Measurements from ENCODE around the gene CDH9. TPM values are rescaled to one million over a fixed set of nuclear protein-coding genes. Genes with fewer than 3 reads are reported as not detected.
"Not testable (repeated sequence)": the region's sequence is repeated elsewhere in the genome, so short reads cannot be mapped to it uniquely, and the experiment has no call there.

The CDH9 gene
- total RNA-seq, 1 donor from 2014 or later = not detected

- DNase-seq (ENCODE audit: low spot score) = no peak
Observed at GRCh38 chr5:26948921-26949320, 89.5 kb downstream of the CDH9 start.

GRCh38 chr5:26945901-26946300, 92.5 kb downstream of the CDH9 start:
- DNase-seq (ENCODE audit: low spot score) = no peak

DNA sequence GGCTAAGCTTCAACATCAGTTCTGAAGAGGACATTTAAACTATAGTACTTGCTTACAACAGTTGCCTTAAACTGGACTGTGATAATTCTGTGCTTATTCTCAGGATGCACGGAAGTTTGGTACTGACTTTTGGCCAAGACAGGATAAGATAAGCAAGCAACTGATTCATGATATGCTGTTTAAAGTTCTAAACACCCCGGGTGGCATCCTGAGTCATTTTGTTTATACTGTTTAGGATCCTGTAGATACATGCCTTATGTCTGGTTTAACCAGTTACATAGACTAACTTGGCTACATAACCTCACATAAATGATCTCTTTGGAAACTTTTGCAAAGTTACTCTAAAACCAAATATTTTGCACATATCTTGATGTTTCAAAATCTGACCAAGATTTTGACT, 95.9 kb downstream of the CDH9 start:
- DNase-seq (ENCODE audit: low spot score) = no peak

GRCh38 chr5:26940994-26941393, 97.4 kb downstream of the CDH9 start:
- no peak for DNase-seq (ENCODE audit: low spot score)

DNA sequence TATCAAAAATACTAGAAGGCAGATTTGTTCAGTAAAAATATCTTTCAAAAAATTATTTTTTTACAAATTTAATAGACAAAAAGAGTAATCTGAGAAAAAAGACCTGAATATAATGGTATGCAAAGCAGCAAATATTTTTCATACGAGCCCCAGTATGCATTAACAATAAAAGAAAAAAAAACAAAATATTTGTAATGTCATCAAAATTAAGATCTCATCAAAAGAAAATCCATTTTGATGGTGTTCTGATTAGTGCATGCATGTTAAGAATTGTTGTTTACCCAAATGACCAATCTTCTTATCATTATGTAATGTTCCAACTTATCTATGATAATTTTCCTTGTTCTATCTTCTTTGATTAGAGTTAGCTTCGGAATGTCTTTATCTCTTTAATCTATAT, 106.1 kb downstream of the CDH9 start:
- DNase-seq (ENCODE audit: low spot score) = no peak

GRCh38 chr5:26921439-26921838, 116.9 kb downstream of the CDH9 start:
- no peak for DNase-seq (ENCODE audit: low spot score)

- no peak for DNase-seq (ENCODE audit: low spot score)
Observed at GRCh38 chr5:26903469-26903868, 134.9 kb downstream of the CDH9 start.

- no peak for DNase-seq (ENCODE audit: low spot score)
Observed at GRCh38 chr5:26894719-26895263, 143.6 kb downstream of the CDH9 start.

- DNase-seq (ENCODE audit: low spot score) = no peak
Observed at GRCh38 chr5:26893078-26893477, 145.3 kb downstream of the CDH9 start.

- no peak for DNase-seq (ENCODE audit: low spot score)
Observed at GRCh38 chr5:26889815-26890214, 148.6 kb downstream of the CDH9 start.

GRCh38 chr5:26884481-26884880, 153.9 kb downstream of the CDH9 start:
- DNase-seq (ENCODE audit: low spot score) = no peak

GRCh38 chr5:26883375-26883774, 155.0 kb downstream of the CDH9 start:
- no peak for DNase-seq (ENCODE audit: low spot score)

DNA sequence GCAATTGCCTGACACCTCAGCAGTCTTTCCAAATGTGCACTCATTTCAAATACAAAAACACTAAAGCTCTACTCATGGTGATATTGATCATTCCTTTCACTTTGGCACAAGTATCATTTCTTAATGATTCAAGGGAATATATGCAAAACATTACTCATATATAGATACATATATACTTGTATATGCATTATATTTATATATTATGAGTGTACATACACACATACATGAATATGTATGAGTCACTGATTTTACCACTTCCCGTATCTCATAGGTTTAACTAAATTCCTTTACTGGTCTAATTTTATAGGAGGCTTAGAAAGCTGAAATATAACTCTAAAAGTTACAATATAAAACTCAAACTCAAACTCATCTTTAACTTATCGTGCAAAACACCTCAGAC, 156.5 kb downstream of the CDH9 start:
- no peak for DNase-seq (ENCODE audit: low spot score)

DNA sequence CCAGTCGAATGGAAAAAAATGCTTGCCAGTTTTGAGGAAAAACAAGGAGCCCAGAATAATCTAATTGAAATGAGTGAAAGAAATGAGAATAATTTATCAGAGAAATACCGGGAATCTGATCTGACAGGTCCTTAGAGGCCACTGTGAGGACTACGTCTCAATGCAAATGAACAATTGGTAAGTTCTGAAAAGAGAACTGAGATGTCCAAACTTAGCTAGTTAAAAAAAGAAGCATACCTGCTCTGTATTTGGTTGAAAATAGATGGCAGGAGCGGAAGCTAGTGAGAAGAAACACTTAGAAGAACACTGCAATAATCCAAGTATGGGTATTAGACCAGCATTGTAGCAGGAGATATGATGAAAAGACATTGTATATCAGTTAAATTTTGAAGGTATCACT, 161.2 kb downstream of the CDH9 start:
- DNase-seq (ENCODE audit: low spot score) = no peak

DNA sequence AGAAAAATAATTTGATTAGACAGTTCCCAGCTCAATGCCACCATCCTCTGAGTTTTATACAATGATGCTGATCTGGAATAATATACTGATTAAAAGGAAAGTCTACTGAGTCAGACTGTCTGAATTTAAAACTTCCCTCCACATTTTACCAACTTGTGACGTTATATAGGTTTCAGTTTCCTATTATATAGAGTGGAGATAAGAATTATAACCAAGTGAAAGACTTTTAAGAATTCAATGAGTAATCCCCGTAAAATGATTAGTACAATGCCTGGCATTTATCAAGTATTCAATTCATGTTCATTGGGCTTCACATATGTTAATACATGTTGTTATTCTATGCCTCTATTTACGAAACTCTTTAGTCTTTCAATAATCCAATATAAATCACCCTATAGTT, 166.0 kb downstream of the CDH9 start:
- no peak for DNase-seq (ENCODE audit: low spot score)

- DNase-seq (ENCODE audit: low spot score) = no peak
Observed at GRCh38 chr5:26869781-26870180, 168.6 kb downstream of the CDH9 start.

- DNase-seq (ENCODE audit: low spot score) = no peak
Observed at GRCh38 chr5:26868504-26868903, 169.9 kb downstream of the CDH9 start.

DNA sequence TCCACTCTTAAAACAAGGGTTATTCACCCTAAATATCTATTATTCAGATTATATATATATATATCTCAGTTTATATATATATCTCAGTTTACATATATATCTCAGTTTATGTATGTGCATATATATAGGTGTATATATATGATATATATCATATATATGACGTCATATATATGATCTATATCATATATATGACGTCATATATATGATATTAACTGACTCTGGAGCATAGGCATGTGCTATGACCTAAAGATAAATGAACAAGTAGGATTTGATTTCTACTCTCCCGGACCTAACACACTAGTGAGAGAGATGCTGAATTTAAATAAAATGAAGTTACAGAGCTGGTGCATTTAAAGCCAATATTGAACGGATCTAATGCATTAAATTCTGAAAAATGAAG, 174.3 kb downstream of the CDH9 start:
- DNase-seq (ENCODE audit: low spot score) = no peak

GRCh38 chr5:26856238-26856637, 182.1 kb downstream of the CDH9 start:
- DNase-seq (ENCODE audit: low spot score) = no peak

- DNase-seq (ENCODE audit: low spot score) = not testable (repeated sequence)
Observed at GRCh38 chr5:26852450-26852849, 185.9 kb downstream of the CDH9 start.

DNA sequence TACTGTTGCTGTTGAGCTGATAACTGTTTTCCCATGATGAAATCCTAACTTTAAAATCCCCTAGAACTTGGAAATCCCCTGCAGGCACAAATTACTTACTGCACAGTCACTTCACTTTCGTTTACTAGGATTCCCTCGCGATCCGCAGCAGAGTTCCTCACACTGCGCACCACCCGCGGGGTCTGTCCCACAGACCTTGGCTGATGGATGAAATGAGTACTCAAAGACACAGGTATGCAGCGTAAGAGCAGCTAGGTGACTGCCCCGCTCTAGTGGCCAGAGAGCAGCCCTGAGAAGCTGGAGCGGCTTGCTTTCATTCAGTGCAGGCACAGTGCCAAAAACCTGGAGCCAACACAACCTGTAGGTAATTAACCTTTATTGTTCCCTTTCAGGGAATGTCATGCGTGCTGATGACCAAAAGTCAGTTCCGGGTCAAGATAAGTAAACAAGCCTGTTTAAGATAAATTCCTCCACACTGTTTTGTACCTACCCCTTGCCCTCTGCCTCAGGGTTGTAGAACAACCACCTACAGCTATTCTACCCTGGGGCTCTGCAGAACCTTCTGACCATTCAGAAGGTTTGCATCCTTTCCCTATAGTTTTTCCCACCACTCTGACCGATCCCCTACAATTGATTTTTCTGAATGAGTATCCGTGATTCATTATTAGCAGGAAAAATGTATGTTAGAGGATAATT, 191.2 kb downstream of the CDH9 start:
- DNase-seq (ENCODE audit: low spot score) = no peak

DNA sequence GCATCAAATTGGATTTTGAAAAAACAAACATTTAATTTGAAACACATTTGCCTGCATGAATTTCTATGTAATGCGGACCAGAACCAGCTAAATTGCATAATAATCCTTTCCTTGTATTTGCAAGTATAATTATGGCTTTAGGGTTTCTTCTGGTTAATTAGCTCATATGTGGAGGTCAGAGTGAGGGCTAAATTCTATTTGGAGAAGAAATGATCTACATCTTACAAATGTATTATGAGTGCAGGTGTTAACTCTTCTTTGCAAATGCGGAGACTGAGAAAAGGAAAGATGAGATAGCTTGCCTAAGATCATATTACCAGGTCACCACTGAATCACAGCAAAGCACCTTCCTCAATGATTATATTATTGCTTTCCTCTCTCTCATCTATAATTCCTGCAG, 194.7 kb downstream of the CDH9 start:
- DNase-seq (ENCODE audit: low spot score) = no peak

- no peak for DNase-seq (ENCODE audit: low spot score)
Observed at GRCh38 chr5:26833596-26833995, 204.8 kb downstream of the CDH9 start.

Measured in mesenteric fat pad (tissue), 1 donor.